ENCODE data around the gene ANKRD44. TPM values are rescaled to one million over a fixed set of nuclear protein-coding genes. Genes with fewer than 3 reads are reported as not detected.
A peak's percentile ranks its signal among the peaks of the same experiment; 100 is the strongest.

The ANKRD44 gene
- total RNA-seq, 2 donors from 2014 or later: 7.0 to 10.1 TPM

- DNase-seq (ENCODE audit: low spot score): no peak
- Histone ChIP-seq H3K4me1 (no peaks in the 10 kb centered on the region), H3K27me3 (no peaks in the 10 kb centered on the region), H3K27ac (no peak overlapping the region), H3K9me3 (no peaks in the 10 kb centered on the region), H3K36me3 (no peaks in the 10 kb centered on the region), H3K4me3 (no peak overlapping the region)
- TF ChIP-seq CTCF (IDR thresholded peaks at IDR 0.05): no peak
These were observed 358.6 kb downstream of the ANKRD44 start for GRCh38 chr2:196951973-196952372.

- H3K4me3 ChIP-seq: no peak overlapping the region
- no peak for TF ChIP-seq CTCF (IDR thresholded peaks at IDR 0.05)
- H3K27me3 ChIP-seq: no peaks in the 10 kb centered on the region
- no peak overlapping the region for H3K27ac ChIP-seq
- DNase-seq (ENCODE audit: low spot score): no peak
- H3K36me3 ChIP-seq: no peaks in the 10 kb centered on the region
- no peaks in the 10 kb centered on the region for H3K9me3 ChIP-seq
- H3K4me1 ChIP-seq: no peaks in the 10 kb centered on the region
These were observed 361.5 kb downstream of the ANKRD44 start for GRCh38 chr2:196949116-196949515.

DNA sequence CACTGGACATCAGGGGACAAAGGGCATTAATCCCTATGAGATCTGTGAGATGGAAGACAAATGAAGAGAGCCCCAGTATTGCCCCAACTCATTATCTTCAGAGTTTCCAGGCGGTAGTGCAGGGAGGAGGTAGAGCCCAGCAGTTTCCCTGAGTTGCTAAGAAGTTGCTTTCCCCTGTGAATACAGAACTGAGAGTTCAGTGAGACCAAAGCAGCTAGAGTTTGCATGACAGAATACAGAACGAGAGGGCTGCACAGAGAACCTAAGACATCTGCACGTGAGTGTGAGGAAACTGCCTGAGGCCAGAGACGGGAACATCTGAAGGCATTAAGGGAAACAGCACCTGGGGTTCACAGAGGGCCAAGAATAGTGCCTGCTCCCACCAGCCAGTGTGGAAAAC, 366.0 kb downstream of the ANKRD44 start:
- H3K36me3 ChIP-seq: no peaks in the 10 kb centered on the region
- TF ChIP-seq CTCF (IDR thresholded peaks at IDR 0.05): no peak
- H3K4me1 ChIP-seq: peaks cover 0 to 11% of the 10 kb centered on the region in 2 donors
- H3K4me3 ChIP-seq: no peak overlapping the region
- DNase-seq (ENCODE audit: low spot score): no peak
- no peak overlapping the region for H3K27ac ChIP-seq
- no peaks in the 10 kb centered on the region for H3K27me3 ChIP-seq
- no peaks in the 10 kb centered on the region for H3K9me3 ChIP-seq

DNA sequence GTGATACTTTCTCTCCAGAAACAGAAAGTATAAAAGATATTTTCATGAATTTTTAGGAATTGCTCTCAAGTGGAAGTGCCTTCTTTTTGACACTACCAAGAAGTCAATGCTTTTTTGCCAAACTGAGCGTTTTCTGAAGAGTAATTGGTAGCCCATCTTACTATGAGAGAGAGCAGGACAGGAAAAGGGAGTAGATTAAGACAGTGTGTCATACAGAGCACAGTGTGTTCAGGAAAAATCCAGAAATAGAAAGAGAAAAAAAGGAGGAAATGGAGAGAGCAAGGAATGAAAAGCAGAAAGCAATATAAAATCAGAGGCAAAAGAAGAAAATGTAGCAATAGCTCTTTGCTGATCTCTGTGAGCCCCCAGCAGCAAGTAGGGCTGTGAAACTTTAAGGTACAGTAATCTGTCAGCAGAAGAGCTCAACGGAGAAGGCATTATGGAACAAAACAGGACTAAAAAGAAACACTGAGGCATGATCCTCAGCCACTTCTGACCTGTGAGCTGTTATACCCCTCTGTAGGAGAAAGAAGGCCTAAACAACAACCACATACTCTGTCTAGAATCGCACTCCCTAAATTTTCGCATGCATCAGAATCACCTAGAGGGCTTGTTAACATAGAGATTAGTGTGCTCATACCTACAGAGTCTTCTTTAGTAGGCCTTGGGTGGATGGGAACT, 369.0 kb downstream of the ANKRD44 start:
- Histone ChIP-seq H3K9me3 (no peaks in the 10 kb centered on the region), H3K4me3 (no peak overlapping the region), H3K4me1 (peaks cover 0 to 11% of the 10 kb centered on the region in 2 donors), H3K36me3 (no peaks in the 10 kb centered on the region), H3K27me3 (no peaks in the 10 kb centered on the region), H3K27ac (peak overlapping the region in 1 of 2 donors; percentile 28)
- TF ChIP-seq CTCF (IDR thresholded peaks at IDR 0.05): no peak
- DNase-seq (ENCODE audit: low spot score): no peak

DNA sequence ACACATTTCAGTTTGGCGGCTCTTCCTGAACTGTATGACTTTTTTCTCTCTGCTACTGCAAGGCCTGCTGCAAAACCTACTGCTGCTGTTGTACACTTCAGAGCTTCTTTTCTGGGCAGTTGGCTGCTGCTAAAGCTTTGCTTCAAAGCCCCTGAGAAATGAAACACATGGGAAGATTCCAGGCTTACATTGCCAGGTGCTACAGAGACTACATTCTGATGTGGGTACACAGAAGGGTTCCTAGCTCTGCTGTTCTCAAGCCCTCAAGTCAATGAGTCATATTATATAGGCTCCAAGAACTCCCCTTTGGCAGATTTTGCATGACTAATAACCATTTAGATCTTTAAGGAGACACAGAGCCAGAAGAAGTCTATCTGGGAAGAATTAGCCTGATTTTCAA, 371.2 kb downstream of the ANKRD44 start:
- no peak for TF ChIP-seq CTCF (IDR thresholded peaks at IDR 0.05)
- no peaks in the 10 kb centered on the region for H3K36me3 ChIP-seq
- no peak overlapping the region for H3K27ac ChIP-seq
- H3K27me3 ChIP-seq: no peaks in the 10 kb centered on the region
- no peak overlapping the region for H3K4me3 ChIP-seq
- peaks cover 0 to 11% of the 10 kb centered on the region in 2 donors for H3K4me1 ChIP-seq
- no peak for DNase-seq (ENCODE audit: low spot score)
- no peaks in the 10 kb centered on the region for H3K9me3 ChIP-seq

Other genes starting within 250 kb of the ANKRD44 start
- 100 to 1,000 TPM; 103 to 128 TPM for gene SF3B1, start 124.2 kb upstream of the ANKRD44 start, total RNA-seq
- 10 to 100 TPM; 29.5 to 33.2 TPM for gene COQ10B, start 142.8 kb upstream of the ANKRD44 start, total RNA-seq
- gene HSPD1, start 189.1 kb upstream of the ANKRD44 start, total RNA-seq: 10 to 100 TPM; 70.0 to 96.0 TPM
- gene HSPE1, start 189.6 kb upstream of the ANKRD44 start, total RNA-seq: 100 to 1,000 TPM in 1 of 2 donors, 10 to 100 TPM in 1; 82.7 to 122 TPM
- gene MOB4, start 205.3 kb upstream of the ANKRD44 start, total RNA-seq: 10 to 100 TPM; 23.5 to 35.9 TPM

All from right atrium auricular region (tissue), 2 donors.